ENCODE results near the gene MFAP2. TPM values are rescaled to one million over a fixed set of nuclear protein-coding genes. Genes with fewer than 3 reads are reported as not detected.
A peak's percentile ranks its signal among the peaks of the same experiment; 100 is the strongest.

The MFAP2 gene
- total and polyA plus RNA-seq, 2 of the 8 experiments (the other 6 are each of a cell fraction or from before 2014, with no cell fraction given) = 172 to 326 TPM

DNA sequence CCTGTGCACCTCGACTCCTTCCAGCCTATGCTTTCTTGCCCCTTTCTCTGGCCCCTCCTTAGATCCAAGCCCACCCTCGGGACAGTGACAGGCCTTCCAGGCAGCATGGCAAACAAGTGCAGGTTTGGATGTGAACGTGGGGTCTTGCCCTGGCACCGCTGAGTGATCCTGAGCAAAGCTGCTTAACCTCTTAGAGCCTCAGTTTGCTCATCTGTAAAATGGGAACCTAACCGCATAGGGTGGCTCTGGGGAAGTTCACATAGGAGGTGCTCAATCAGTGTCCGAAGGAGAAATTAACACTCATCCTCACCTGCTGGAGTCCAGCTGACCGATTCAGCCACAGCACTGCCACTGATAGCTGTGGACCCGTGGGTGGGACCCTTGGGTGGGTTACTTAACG lies 7.2 kb downstream of the MFAP2 start:
- no peak overlapping the region for H4K8ac ChIP-seq (ENCODE audit: extremely low read depth, insufficient read depth, low read length)
- no peak overlapping the region for H2BK120ac ChIP-seq (replicated peaks; ENCODE audit: low read depth, low read length)
- H3K9me3 ChIP-seq (ENCODE audit: insufficient read depth in 2 of 2, low read depth in 1 of 2, low read length in 1 of 2) = no peaks in the 10 kb centered on the region
- H3K27me3 ChIP-seq (replicated peaks in 1 of 4; ENCODE audit: control insufficient read depth in 3 of 4, extremely low read depth in 1 of 4, insufficient read depth in 3 of 4, low read length in 3 of 4) = no peaks in the 10 kb centered on the region
- H4K91ac ChIP-seq (replicated peaks; ENCODE audit: insufficient read length, low read length) = no peak overlapping the region
- no peak overlapping the region for H3K4me2 ChIP-seq (ENCODE audit: insufficient read depth in 1 of 2, low read depth in 2 of 2, low read length in 2 of 2)
- ChIA-PET POLR2A (ENCODE audit: partially characterized antibody) (interaction anchor here (1.2 kb wide), 3 partner anchors 9 to 18 kb away, joined by 3 to 9 read pairs (median 4); no protein-coding TSS in a partner anchor), CTCF (ENCODE audit: partially characterized antibody) (interaction anchor here (0.7 to 14.3 kb wide), 2 partner anchors 11 to 29 kb away, joined by 3 to 267 read pairs; partner anchors contain the start of gene MFAP2)
- no peak for DNase-seq (ENCODE audit: low read depth in 1 of 2, low spot score in 2 of 2)
- H3K18ac ChIP-seq (ENCODE audit: extremely low read depth, low read length) = no peak overlapping the region
- no peak overlapping the region for H3K9ac ChIP-seq (replicated peaks in 1 of 4; ENCODE audit: extremely low read depth in 1 of 4, low read depth in 3 of 4, low read length in 3 of 4)
- no peak overlapping the region for H3K4me3 ChIP-seq (ENCODE audit: extremely low read depth in 1 of 4, insufficient read depth in 2 of 4, low read depth in 3 of 4, low read length in 4 of 4)
- H4K20me1 ChIP-seq (replicated peaks in 1 of 2; ENCODE audit: control insufficient read depth in 1 of 2, insufficient read depth in 2 of 2, low read length in 2 of 2) = peaks cover 13 to 25% of the 10 kb centered on the region in 2 experiments
- H3K56ac ChIP-seq (replicated peaks; ENCODE audit: insufficient read length, low read depth, low read length) = no peak overlapping the region
- H3K23me2 ChIP-seq (ENCODE audit: low read depth, low read length) = peaks cover 3% of the 10 kb centered on the region; the same call in 1 of the 2 replicates
- no peak overlapping the region for H3K27ac ChIP-seq (ENCODE audit: low read depth, low read length)
- no peak overlapping the region for H3K4ac ChIP-seq (replicated peaks; ENCODE audit: insufficient read length, low read depth, low read length)
- peaks cover 0 to 12% of the 10 kb centered on the region in 2 experiments; a peak in 2 of 4 replicates for H3K79me2 ChIP-seq (ENCODE audit: control insufficient read depth in 1 of 2, insufficient read depth in 2 of 2, low read length in 2 of 2)
- H2AK5ac ChIP-seq (ENCODE audit: low read depth, low read length) = no peak overlapping the region
- no peak overlapping the region for H2BK20ac ChIP-seq (ENCODE audit: low read length)
- no peak overlapping the region for H3K14ac ChIP-seq (ENCODE audit: insufficient read length)
- H2AFZ ChIP-seq (ENCODE audit: low read length) = no peak overlapping the region
- no peak overlapping the region for H2BK15ac ChIP-seq (ENCODE audit: low read length)
- no peak for FAIRE-seq
- no peak overlapping the region for H2BK12ac ChIP-seq (ENCODE audit: low read depth, low read length)
- no peak overlapping the region for H4K5ac ChIP-seq (ENCODE audit: insufficient read length, low read depth, low read length)
- peaks cover 9 to 36% (median 30%) of the 10 kb centered on the region in 4 experiments for H3K36me3 ChIP-seq (ENCODE audit: control insufficient read depth in 2 of 4, insufficient read depth in 4 of 4, low read length in 3 of 4)
- H2BK5ac ChIP-seq (ENCODE audit: low read depth, low read length) = no peak overlapping the region
- H3K23ac ChIP-seq (ENCODE audit: insufficient read length) = no peak overlapping the region
- peaks cover 8% of the 10 kb centered on the region for H3K79me1 ChIP-seq (ENCODE audit: low read depth, low read length)
- 87% methylated on average over 9 of the region's 9 CpGs; no CpG with 5 or more reads in 1 of the 2 experiments for WGBS, 2 experiments (ENCODE audit: extremely low coverage in 1 of 2, insufficient coverage in 1 of 2, insufficient read length in 1 of 2, insufficient replicate concordance in 2 of 2, low coverage in 1 of 2, low lambda C conversion rate in 2 of 2, missing lambda C conversion rate in 1 of 2)
- H3K4me1 ChIP-seq (replicated peaks in 1 of 4; ENCODE audit: control insufficient read depth in 3 of 4, insufficient read depth in 4 of 4, low read length in 3 of 4) = peaks cover 0 to 17% (median 8%) of the 10 kb centered on the region in 4 experiments; a peak in 6 of 7 replicates
- TF ChIP-seq CBX8 (IDR thresholded peaks at IDR 0.05; ENCODE audit: borderline replicate concordance, low read depth, low read length) = no peak
- peak; percentile 77; the same call in 1 of the 2 replicates for TF ChIP-seq KDM1A (IDR thresholded peaks at IDR 0.05; ENCODE audit: borderline replicate concordance, low read length)
